Glutamatergic neuron (in vitro differentiated cells): ENCODE data around the gene LILRB2. TPM values are rescaled to one million over a fixed set of nuclear protein-coding genes. Genes with fewer than 3 reads are reported as not detected.
"Not testable (repeated sequence)": the region's sequence is repeated elsewhere in the genome, so short reads cannot be mapped to it uniquely, and the experiment has no call there.

ENCODE experiments used
- DNase-seq: peaks from one replicate; pipeline ENCODE4 v3.0.0; 2022
- H3K27ac Mint-ChIP-seq: one replicate; pipeline ENCODE4 v1.8.0; 2020; ENCODE audit warnings: mild to moderate bottlenecking, mixed read lengths, inconsistent platforms; ENCODE audit not compliant: unreplicated experiment
- H3K27me3 Mint-ChIP-seq: one replicate; pipeline ENCODE4 v1.8.0; 2020; ENCODE audit warnings: mild to moderate bottlenecking, moderate library complexity, mixed read lengths, inconsistent platforms; ENCODE audit not compliant: unreplicated experiment
- H3K36me3 Mint-ChIP-seq: one replicate; pipeline ENCODE4 v1.8.0; 2020; ENCODE audit warnings: mild to moderate bottlenecking, mixed read lengths, inconsistent platforms; ENCODE audit not compliant: unreplicated experiment
- H3K4me1 Mint-ChIP-seq: one replicate; pipeline ENCODE4 v1.8.0; 2020; ENCODE audit warnings: mild to moderate bottlenecking, low read depth, mixed read lengths, inconsistent platforms; ENCODE audit not compliant: unreplicated experiment
- H3K4me3 Mint-ChIP-seq: one replicate; pipeline ENCODE4 v1.8.0; 2020; ENCODE audit warnings: mild to moderate bottlenecking, mixed read lengths, inconsistent platforms; ENCODE audit not compliant: unreplicated experiment
- H3K9me3 Mint-ChIP-seq: one replicate; pipeline ENCODE4 v1.8.0; 2020; ENCODE audit warnings: mild to moderate bottlenecking, moderate library complexity, mixed read lengths, inconsistent platforms; ENCODE audit not compliant: unreplicated experiment
- CTCF ChIP-seq: fragments of 200-600 bp; sonication (generic); IDR thresholded peaks from one replicate; pipeline ENCODE4 v1.5.0; 2021; ENCODE audit not compliant: partially characterized antibody, unreplicated experiment
- microRNA-seq: library from miRNA; unstranded; fragments of <30 nt; microRNA quantifications from one replicate; pipeline ENCODE4, GENCODE V29; 2020; ENCODE audit not compliant: unreplicated experiment
- total RNA-seq: library from RNA; stranded (reverse); fragmentation: NEBNext Ultra II Directional; extraction: Animal tissue kit (Norgen Biotek cat#: 25700); gene quantifications from one replicate; pipeline ENCODE4 v1.2.1, GENCODE V29; 2021; ENCODE audit not compliant: unreplicated experiment

Gene LILRB2
- total RNA-seq, 1 donor from 2014 or later = 0.54 TPM

- no peak for DNase-seq
- no peak for TF ChIP-seq CTCF
- Mint-ChIP-seq H3K36me3 (peaks cover 11% of the 10 kb centered on the region), H3K9me3 (peaks cover 8% of the 10 kb centered on the region), H3K4me1 (no peaks in the 10 kb centered on the region), H3K27me3 (peaks cover 3% of the 10 kb centered on the region), H3K27ac (no peak overlapping the region), H3K4me3 (no peak overlapping the region)
Measured at GRCh38 chr19:54229146-54229545, 51.8 kb downstream of the LILRB2 start.

- H3K27me3 Mint-ChIP-seq, DNase-seq, H3K9me3 Mint-ChIP-seq, H3K4me3 Mint-ChIP-seq, H3K27ac Mint-ChIP-seq, H3K4me1 Mint-ChIP-seq: not testable (repeated sequence)
- peaks cover 11% of the 10 kb centered on the region for H3K36me3 Mint-ChIP-seq
Measured at GRCh38 chr19:54224619-54225018, 56.3 kb downstream of the LILRB2 start.

GRCh38 chr19:54223937-54224281 lies 57.0 kb downstream of the LILRB2 start:
- not testable (repeated sequence) for H3K4me3 Mint-ChIP-seq, H3K27ac Mint-ChIP-seq, H3K27me3 Mint-ChIP-seq, H3K9me3 Mint-ChIP-seq, DNase-seq, H3K36me3 Mint-ChIP-seq
- peaks cover 11% of the 10 kb centered on the region for H3K4me1 Mint-ChIP-seq

Small RNA genes within 50 kb of the gene (microRNA-seq; reads per million reads assigned to microRNA genes)
- not detected for gene MIR4752

Other genes starting within 250 kb of the LILRB2 start
- not detected for gene VSTM1, start 217.2 kb downstream of the LILRB2 start, total RNA-seq
- not detected for gene TARM1, start 199.7 kb downstream of the LILRB2 start, total RNA-seq
- gene OSCAR, start 180.3 kb downstream of the LILRB2 start, total RNA-seq = not detected
- 143 TPM for gene NDUFA3, start 178.3 kb downstream of the LILRB2 start, total RNA-seq
- 21.9 TPM for gene TFPT, start 165.5 kb downstream of the LILRB2 start, total RNA-seq
- 55.5 TPM for gene PRPF31, start 165.4 kb downstream of the LILRB2 start, total RNA-seq
- 56.9 TPM for gene CNOT3, start 143.3 kb downstream of the LILRB2 start, total RNA-seq
- 3.7 TPM for gene LENG1, start 121.4 kb downstream of the LILRB2 start, total RNA-seq
- not detected for gene TMC4, start 108.0 kb downstream of the LILRB2 start, total RNA-seq
- 62.0 TPM for gene MBOAT7, start 91.5 kb downstream of the LILRB2 start, total RNA-seq
- gene TSEN34, start 89.8 kb downstream of the LILRB2 start, total RNA-seq = 44.8 TPM
- 557 TPM for gene RPS9, start 80.3 kb downstream of the LILRB2 start, total RNA-seq
- gene LILRB3, start 58.1 kb downstream of the LILRB2 start, total RNA-seq = not detected
- not detected for gene LILRA6, start 38.3 kb downstream of the LILRB2 start, total RNA-seq
- 0.17 TPM for gene LILRB5, start 23.8 kb downstream of the LILRB2 start, total RNA-seq
- gene LILRA5, start 32.1 kb upstream of the LILRB2 start, total RNA-seq = not detected
- gene LILRA4, start 58.1 kb upstream of the LILRB2 start, total RNA-seq = not detected
- gene LAIR1, start 83.8 kb upstream of the LILRB2 start, total RNA-seq = not detected
- 2.9 TPM for gene TTYH1, start 134.4 kb upstream of the LILRB2 start, total RNA-seq
- 278 TPM for gene LENG8, start 168.1 kb upstream of the LILRB2 start, total RNA-seq
- gene LENG9, start 182.7 kb upstream of the LILRB2 start, total RNA-seq = 4.7 TPM
- gene CDC42EP5, start 192.2 kb upstream of the LILRB2 start, total RNA-seq = not detected
- gene LAIR2, start 221.7 kb upstream of the LILRB2 start, total RNA-seq = not detected